GM12878 (cell line): ENCODE results near the gene CFAP92. TPM values are rescaled to one million over a fixed set of nuclear protein-coding genes. Genes with fewer than 3 reads are reported as not detected.

ENCODE experiments used
- ATAC-seq: fragments of 200-7000 bp; cut with Tn5 transposase; 3 replicates; pipeline ENCODE4 v1.9.1; 2020; ENCODE audit warnings: mild to moderate bottlenecking, moderate library complexity
- BruUV-seq: library from RNA; stranded (reverse); fragments of 400-500 nt; replicated peaks from 2 replicates; lab custom pipeline; 2021; lab: Mats Ljungman, UMichigan
- CTCF ChIA-PET: fragments of 300-600 bp; sonication (Branson Sonifier 250); formaldehyde crosslinking; extraction: SDS; loops from one replicate; lab custom pipeline; 2021; ENCODE audit warnings: inconsistent platforms; lab: Yijun Ruan, JAX
- POLR2A ChIA-PET: fragments of 350-600 bp; formaldehyde crosslinking; extraction: SDS; loops from one replicate; lab custom pipeline; 2021; ENCODE audit warnings: inconsistent platforms; lab: Charles Lee
- RAD21 ChIA-PET: fragments of 300-600 bp; sonication (Branson Sonifier 250); formaldehyde crosslinking; loops from one replicate; lab custom pipeline; 2023; ENCODE audit warnings: antibody characterized with exemption; ENCODE audit not compliant: unreplicated experiment; lab: Charles Lee
- SMC1A ChIA-PET: fragments of 300-600 bp; sonication (Branson Sonifier 250); formaldehyde crosslinking; loops from one replicate; lab custom pipeline; 2023; ENCODE audit not compliant: unreplicated experiment, uncharacterized antibody; lab: Charles Lee
- DNase-seq: peaks from one replicate; pipeline ENCODE4 v3.0.0-alpha.2; 2011; ENCODE audit warnings: low read depth, low spot score
- FAIRE-seq: peaks from 3 replicates; lab custom pipeline; 2011; peaks lifted over from hg19 to GRCh38; lab: Jason Lieb, UNC
- H2AFZ ChIP-seq: 2 replicates; pipeline ENCODE4 v1.6.0; 2011; ENCODE audit warnings: low read depth, low read length, control low read depth; ENCODE audit not compliant: control insufficient read depth
- H3K27ac ChIP-seq: 2 replicates; pipeline ENCODE4 v1.5.1; 2011; ENCODE audit warnings: control low read depth; ENCODE audit not compliant: control insufficient read depth, insufficient read depth
- H3K27me3 ChIP-seq, 2 experiments: replicated peaks in 1 of 2; 2 replicates each; pipeline versions ENCODE4 v1.6.0 to v1.6.1; 2011; ENCODE audit warnings: low read length in 1 of 2; ENCODE audit not compliant: control insufficient read depth in 2 of 2, insufficient read depth in 2 of 2
- H3K36me3 ChIP-seq, 2 experiments: 2 replicates each; pipeline ENCODE4 v1.5.1; 2011; ENCODE audit warnings: low read length in 1 of 2; ENCODE audit not compliant: control insufficient read depth in 2 of 2, insufficient read depth in 2 of 2
- H3K4me1 ChIP-seq: 2 replicates; pipeline ENCODE4 v1.6.1; 2011; ENCODE audit warnings: mild to moderate bottlenecking, low read length, moderate library complexity, mixed read lengths; ENCODE audit not compliant: control insufficient read depth, insufficient read depth
- H3K4me2 ChIP-seq: 2 replicates; pipeline ENCODE4 v1.6.0; 2011; ENCODE audit warnings: control low read depth; ENCODE audit not compliant: control insufficient read depth, insufficient read depth
- H3K4me3 ChIP-seq: fragments of 200-600 bp; sonication (generic); 2 replicates; pipeline ENCODE4 v1.5.1; 2016
- H3K79me2 ChIP-seq: 2 replicates; pipeline ENCODE4 v1.6.0; 2011; ENCODE audit warnings: low read length; ENCODE audit not compliant: control insufficient read depth, insufficient read depth
- H3K9ac ChIP-seq: 2 replicates; pipeline ENCODE4 v1.8.0; 2011; ENCODE audit warnings: low read length, control low read depth, mixed read lengths; ENCODE audit not compliant: control insufficient read depth, insufficient read depth
- H3K9me3 ChIP-seq: replicated peaks from 3 replicates; pipeline ENCODE4 v1.5.1; 2011; ENCODE audit warnings: mild to moderate bottlenecking, low read length; ENCODE audit not compliant: control insufficient read depth, insufficient read depth
- H4K20me1 ChIP-seq: 2 replicates; pipeline ENCODE4 v1.6.0; 2011; ENCODE audit not compliant: control insufficient read depth, insufficient read depth
- BCL11A ChIP-seq: IDR thresholded peaks from 2 replicates; pipeline ENCODE4 v1.6.1; 2011; ENCODE audit warnings: low read depth, low read length
- BHLHE40 ChIP-seq, 2 experiments: fragments of 450-650 bp in 1 of 2; IDR thresholded peaks; 2 replicates each; pipeline ENCODE4 v1.6.1; 2011 to 2017; ENCODE audit warnings: low read depth in 2 of 2, borderline replicate concordance in 1 of 2, improper control_type of control experiment in 1 of 2, low read length in 1 of 2, mild to moderate bottlenecking in 1 of 2
- CBX5 ChIP-seq: sonication (generic); IDR thresholded peaks from 2 replicates; pipeline ENCODE4 v1.6.1; 2016; ENCODE audit warnings: low read depth, moderate library complexity, mild to moderate bottlenecking, inconsistent platforms
- CREB1 ChIP-seq: IDR thresholded peaks from 2 replicates; pipeline ENCODE4 v1.6.1; 2012; ENCODE audit warnings: low read depth, mild to moderate bottlenecking, inconsistent platforms
- EZH2 ChIP-seq: IDR thresholded peaks from 2 replicates; pipeline ENCODE4 v1.6.1; 2012; ENCODE audit warnings: low read depth, mild to moderate bottlenecking, control low read depth, inconsistent platforms, low read length, borderline replicate concordance; ENCODE audit not compliant: control insufficient read depth
- HDGF ChIP-seq: fragments of 450-650 bp; IDR thresholded peaks from 2 replicates; pipeline ENCODE4 v1.6.1; 2016; ENCODE audit warnings: antibody characterized with exemption
- NFYB ChIP-seq: IDR thresholded peaks from 2 replicates; pipeline ENCODE4 v1.6.1; 2011; ENCODE audit warnings: low read depth, mild to moderate bottlenecking, low read length, improper control_type of control experiment, moderate library complexity; ENCODE audit not compliant: insufficient read depth
- PAX5 ChIP-seq: IDR thresholded peaks from 2 replicates; pipeline ENCODE4 v1.6.1; 2011; ENCODE audit warnings: low read depth, low read length, borderline replicate concordance
- PKNOX1 ChIP-seq: fragments of 450-650 bp; IDR thresholded peaks from 2 replicates; pipeline ENCODE4 v1.6.1; 2016; ENCODE audit warnings: mild to moderate bottlenecking
- SMARCA5 ChIP-seq: fragments of 450-650 bp; IDR thresholded peaks from 2 replicates; pipeline ENCODE4 v1.6.1; 2017; ENCODE audit warnings: mild to moderate bottlenecking
- ZBTB40 ChIP-seq: fragments of 450-650 bp; IDR thresholded peaks from 2 replicates; pipeline ENCODE4 v1.6.1; 2016; ENCODE audit warnings: mild to moderate bottlenecking, moderate library complexity, borderline replicate concordance
- ZNF24 ChIP-seq: fragments of 450-650 bp; IDR thresholded peaks from 2 replicates; pipeline ENCODE4 v1.6.1; 2017; ENCODE audit warnings: antibody characterized with exemption, mild to moderate bottlenecking
- WGBS: methylation state at CpG from one replicate; pipeline ENCODE4 v1.1.6; 2016; ENCODE audit warnings: low lambda C conversion rate; ENCODE audit not compliant: insufficient replicate concordance, insufficient coverage; ENCODE audit errors: missing lambda C conversion rate; 5-methylcytosine and 5-hydroxymethylcytosine counted together
- in situ Hi-C: fragments of 300-500 bp; cut with MboI; formaldehyde crosslinking; loops from 9 replicates; pipeline ENCODE4 v1.14.3; 2018; ENCODE audit warnings: mixed read lengths
- intact Hi-C: fragments of 100-400 bp; cut with micrococcal nuclease; formaldehyde crosslinking; loops from one replicate; pipeline ENCODE4 v1.14.2; 2022; ENCODE audit not compliant: unreplicated experiment
- polyA plus RNA-seq, 11 experiments: library from polyadenylated mRNA; depleted of rRNA in 4 of 11; unstranded in 6 of 11; stranded (reverse) in 5 of 11; fragments of >200 nt; fragmentation: Nextera tagmentation in 4 of 11; fragmentation: Illumina TruSeq in 1 of 11; extraction: Ambion mirVana in 4 of 11; extraction: Trizol in 1 of 11; gene quantifications; 1 replicate in 1 of 11; 2 replicates in 10 of 11; pipeline versions ENCODE4 v1.2.1 to v1.2.3, GENCODE V29; 2011 to 2016; ENCODE audit warnings: inconsistent platforms in 2 of 11, missing spikeins in 2 of 11, low read depth in 1 of 11
- total RNA-seq, 4 experiments: library from RNA; depleted of rRNA in 3 of 4; stranded (reverse); fragments of >200 nt in 3 of 4; fragmentation: Illumina TruSeq in 1 of 4; extraction: Trizol in 1 of 4; gene quantifications; 2 replicates each; pipeline versions ENCODE4 v1.2.1 to v1.2.3, GENCODE V29; 2013 to 2021
- TF ChIP-seq, protein P1 (sequence below): IDR thresholded peaks from 2 replicates; pipeline ENCODE4 v1.6.1; 2012; ENCODE audit warnings: low read depth, low read length, improper control_type of control experiment
- TF ChIP-seq, protein P2 (sequence below): IDR thresholded peaks from 2 replicates; pipeline ENCODE4 v1.6.1; 2011; ENCODE audit warnings: borderline replicate concordance, low read depth, mild to moderate bottlenecking, moderate library complexity, mixed read lengths, low read length; ENCODE audit not compliant: insufficient read depth; ENCODE audit errors: extremely low read length

The CFAP92 gene
- total and polyA plus RNA-seq, 10 of the 15 experiments (the other 5 are each of a cell fraction or from before 2014, with no cell fraction given), result 0.05 to 0.52 (median 0.14) TPM; not detected in 7

- TF ChIP-seq SMARCA5, result no peak
- TF ChIP-seq PAX5, result no peak
- no peak for TF ChIP-seq HDGF
- no peak for TF ChIP-seq ZNF24
- no peak for TF ChIP-seq BCL11A
These were observed 23.6 kb upstream of the CFAP92 start (continued) for GRCh38 chr3:129017484-129017899.

- 20% methylated on average over 14 of the region's 14 CpGs for WGBS
- CTCF ChIA-PET, result interaction anchor here (0.6 to 4.0 kb wide), 13 partner anchors 10 to 280 kb away, joined by 3 to 39 read pairs (median 8); partner anchors contain the start of genes CFAP92 and COPG1
- POLR2A ChIA-PET, result interaction anchor here (0.6 to 1.7 kb wide), 4 partner anchors 10 to 105 kb away, joined by 3 to 10 read pairs (median 4); partner anchors contain the start of gene RAB43
- ATAC-seq, result peak; percentile 89
- no peak overlapping the region for H3K9ac ChIP-seq
- intact Hi-C loops (no loop called here), in situ Hi-C loops (no loop called here)
- no peaks in the 10 kb centered on the region for H3K79me2 ChIP-seq
- no peaks in the 10 kb centered on the region for H3K27me3 ChIP-seq
- no peaks in the 10 kb centered on the region for H4K20me1 ChIP-seq
- H3K36me3 ChIP-seq, result no peaks in the 10 kb centered on the region
- SMC1A ChIA-PET, result interaction anchor here (0.7 to 2.8 kb wide), 7 partner anchors 9 to 229 kb away, joined by 3 to 22 read pairs (median 5); no protein-coding TSS in a partner anchor
- H3K27ac ChIP-seq, result no peak overlapping the region
- no peak for DNase-seq
- RAD21 ChIA-PET, result interaction anchor here (0.9 to 2.4 kb wide), 8 partner anchors 9 to 300 kb away, joined by 3 to 26 read pairs (median 6); partner anchors contain the start of genes CFAP92 and RAB43
- H2AFZ ChIP-seq, result peak overlapping the region; percentile 24; the same call in 1 of the 2 replicates
- no peaks in the 10 kb centered on the region for H3K9me3 ChIP-seq
- no TSS peak for BruUV-seq
- no peak overlapping the region for H3K4me3 ChIP-seq
- H3K4me1 ChIP-seq, result peaks cover 19% of the 10 kb centered on the region
- peak overlapping the region; percentile 23 for H3K4me2 ChIP-seq
- FAIRE-seq, result peak; percentile 86
- TF ChIP-seq CREB1 (peak; percentile 76), PKNOX1 (peak; percentile 40), ZBTB40 (no peak), BHLHE40 (IDR thresholded peaks at IDR 0.05; ENCODE audit: borderline replicate concordance in 1 of 2, low read depth in 2 of 2, low read length in 1 of 2) (no peak), EZH2 (no peak), CBX5 (0 out of 2 replicates have a peak, but pooled peaks have one; percentile 52), NFYB (peak; percentile 79)
- TF ChIP-seq, protein P1, sequence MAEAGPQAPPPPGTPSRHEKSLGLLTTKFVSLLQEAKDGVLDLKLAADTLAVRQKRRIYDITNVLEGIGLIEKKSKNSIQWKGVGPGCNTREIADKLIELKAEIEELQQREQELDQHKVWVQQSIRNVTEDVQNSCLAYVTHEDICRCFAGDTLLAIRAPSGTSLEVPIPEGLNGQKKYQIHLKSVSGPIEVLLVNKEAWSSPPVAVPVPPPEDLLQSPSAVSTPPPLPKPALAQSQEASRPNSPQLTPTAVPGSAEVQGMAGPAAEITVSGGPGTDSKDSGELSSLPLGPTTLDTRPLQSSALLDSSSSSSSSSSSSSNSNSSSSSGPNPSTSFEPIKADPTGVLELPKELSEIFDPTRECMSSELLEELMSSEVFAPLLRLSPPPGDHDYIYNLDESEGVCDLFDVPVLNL, result no peak
- TF ChIP-seq, protein P2, sequence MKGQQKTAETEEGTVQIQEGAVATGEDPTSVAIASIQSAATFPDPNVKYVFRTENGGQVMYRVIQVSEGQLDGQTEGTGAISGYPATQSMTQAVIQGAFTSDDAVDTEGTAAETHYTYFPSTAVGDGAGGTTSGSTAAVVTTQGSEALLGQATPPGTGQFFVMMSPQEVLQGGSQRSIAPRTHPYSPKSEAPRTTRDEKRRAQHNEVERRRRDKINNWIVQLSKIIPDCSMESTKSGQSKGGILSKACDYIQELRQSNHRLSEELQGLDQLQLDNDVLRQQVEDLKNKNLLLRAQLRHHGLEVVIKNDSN, result peak; percentile 72
These were observed 23.0 kb upstream of the CFAP92 start for GRCh38 chr3:129016720-129017483.
